GF-D8 (cell line): Measurements from ENCODE around the gene OSBPL7.
"Not testable (repeated sequence)": the region's sequence is repeated elsewhere in the genome, so short reads cannot be mapped to it uniquely, and the experiment has no call there.

Source experiments
- DNase-seq: peaks from one replicate; lab custom pipeline; 2025; lab: John Stamatoyannopoulos, UW

The OSBPL7 gene

DNA sequence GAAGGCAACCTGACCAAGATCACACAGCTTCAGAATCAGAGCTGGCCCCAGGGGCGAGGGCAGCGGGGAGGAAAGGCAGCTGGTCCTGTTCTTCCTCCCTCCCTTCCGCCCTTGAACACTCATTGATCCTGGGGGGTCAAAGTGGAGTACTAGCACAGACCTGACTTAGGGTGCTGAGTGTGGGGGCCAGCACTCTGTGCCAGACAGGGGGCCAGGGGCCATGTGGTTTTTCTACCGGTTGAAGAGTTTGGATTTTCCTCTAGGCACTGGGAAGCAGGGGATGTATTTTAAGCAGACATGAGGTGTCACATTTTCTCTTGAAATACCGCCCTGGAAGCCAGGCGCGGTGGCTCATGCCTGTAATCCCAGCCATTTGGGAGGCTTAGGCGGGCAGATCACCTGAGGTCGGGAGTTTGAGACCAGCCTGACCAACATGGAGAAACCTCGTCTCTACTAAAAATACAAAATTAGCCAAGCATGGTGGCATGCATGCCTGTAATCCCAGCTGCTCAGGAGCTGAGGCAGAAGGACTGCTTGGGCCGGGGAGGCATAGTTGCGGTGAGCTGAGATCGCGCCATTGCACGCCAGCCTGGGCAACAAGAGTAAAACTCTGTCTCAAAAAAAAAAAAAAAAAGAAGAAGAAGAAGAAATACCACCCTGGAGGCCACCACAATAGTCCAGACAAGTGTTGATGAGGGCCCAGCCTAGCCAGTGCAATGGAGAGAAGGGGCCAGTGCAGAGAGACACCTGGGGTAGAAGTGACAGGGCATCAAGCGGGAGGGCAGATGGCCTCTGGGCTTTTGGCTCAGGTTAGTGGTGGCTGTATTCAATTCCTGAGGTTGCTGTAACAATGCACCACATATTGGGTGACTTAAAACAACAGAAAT lies 15.3 kb downstream of the OSBPL7 start:
- no peak for DNase-seq

DNA sequence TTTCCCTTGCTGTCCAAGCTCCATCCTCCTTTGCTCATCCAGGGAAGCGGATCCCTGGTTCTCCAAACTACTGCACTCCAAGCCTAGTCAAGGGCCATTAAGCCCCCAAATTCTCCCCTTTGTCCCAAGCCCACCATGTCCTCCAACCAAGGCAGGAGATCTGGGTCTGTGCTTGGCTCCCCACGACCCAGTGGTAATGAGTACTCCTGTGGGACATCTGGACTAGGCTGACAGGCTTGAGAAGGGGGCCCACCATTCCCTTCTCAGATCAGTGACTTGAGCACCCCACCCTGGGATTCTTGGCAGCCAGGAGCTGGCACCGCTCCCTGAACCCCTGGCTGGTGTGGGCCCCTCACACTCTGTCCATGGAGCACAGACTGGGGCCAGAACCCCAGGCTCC lies 17.1 kb downstream of the OSBPL7 start:
- DNase-seq: no peak

DNA sequence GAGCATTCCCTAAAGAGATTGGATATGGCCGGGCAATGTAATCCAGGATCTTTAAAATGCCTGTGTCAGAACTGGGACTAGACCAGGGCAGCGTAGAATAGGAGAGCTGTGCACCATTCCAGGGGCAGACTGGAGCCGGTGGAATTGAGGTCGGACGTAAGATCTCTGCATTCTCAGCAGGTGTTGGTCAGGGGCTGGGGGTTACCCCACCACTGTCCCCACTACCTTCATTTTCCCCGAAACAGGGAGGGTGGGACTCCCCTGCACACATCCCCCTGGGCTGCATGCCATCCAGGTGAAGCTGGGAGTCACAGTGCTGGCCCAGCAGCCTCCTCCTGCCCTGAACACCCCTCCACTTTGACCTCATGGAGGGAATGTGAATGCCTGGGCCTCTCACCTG lies 17.8 kb downstream of the OSBPL7 start:
- no peak for DNase-seq

DNA sequence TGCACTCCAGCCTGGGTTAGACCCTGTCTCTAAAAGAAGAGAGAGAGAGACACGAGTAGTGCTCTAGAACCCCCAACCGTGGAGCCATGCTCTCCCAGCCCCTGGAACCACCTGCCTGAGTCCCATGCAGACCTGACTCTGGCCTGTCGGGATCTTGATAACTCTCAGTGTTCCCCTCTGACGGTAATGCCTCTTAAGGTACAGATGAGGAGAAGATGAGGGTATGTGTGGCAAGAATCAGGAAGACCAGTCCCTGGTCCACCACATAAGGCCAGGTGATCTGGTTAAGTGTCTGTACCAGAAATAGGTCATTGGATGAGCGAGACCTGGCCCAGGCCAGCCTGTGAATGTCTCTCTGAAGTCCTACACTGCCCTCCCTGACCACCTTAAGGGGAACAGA lies 18.4 kb downstream of the OSBPL7 start:
- no peak for DNase-seq

DNA sequence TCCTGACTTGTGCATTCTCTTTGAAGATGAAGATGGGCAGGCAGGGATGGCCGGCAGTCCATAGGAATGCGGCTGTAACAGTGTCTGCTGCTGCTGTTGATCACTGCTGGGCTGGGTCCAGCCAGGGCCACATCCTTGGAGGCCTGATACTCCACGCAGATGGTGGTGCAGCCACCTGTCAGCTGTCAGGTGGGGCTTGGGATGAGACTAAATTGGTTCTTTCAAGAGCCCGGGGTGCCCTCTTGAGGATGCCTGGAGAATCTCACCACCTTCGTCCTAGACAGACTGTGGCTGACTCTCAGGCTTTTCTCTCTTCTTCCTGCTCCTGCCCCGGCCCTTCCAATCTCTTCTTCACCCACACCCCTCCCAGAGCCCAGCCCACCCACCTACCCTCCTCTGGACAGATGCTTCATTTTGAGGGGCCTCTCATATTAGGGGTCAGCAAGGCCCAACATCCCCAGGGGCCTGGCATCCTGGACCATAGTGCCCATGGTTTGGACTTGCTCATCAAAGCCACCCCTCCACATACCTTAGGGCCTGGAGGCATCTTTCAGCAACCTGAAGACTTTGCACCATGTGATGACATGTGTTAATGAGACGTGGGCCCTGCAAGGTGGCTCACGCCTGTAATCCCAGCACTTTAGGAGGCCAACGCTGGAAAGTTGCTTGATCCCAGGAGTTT lies 19.1 kb downstream of the OSBPL7 start:
- DNase-seq: no peak

DNA sequence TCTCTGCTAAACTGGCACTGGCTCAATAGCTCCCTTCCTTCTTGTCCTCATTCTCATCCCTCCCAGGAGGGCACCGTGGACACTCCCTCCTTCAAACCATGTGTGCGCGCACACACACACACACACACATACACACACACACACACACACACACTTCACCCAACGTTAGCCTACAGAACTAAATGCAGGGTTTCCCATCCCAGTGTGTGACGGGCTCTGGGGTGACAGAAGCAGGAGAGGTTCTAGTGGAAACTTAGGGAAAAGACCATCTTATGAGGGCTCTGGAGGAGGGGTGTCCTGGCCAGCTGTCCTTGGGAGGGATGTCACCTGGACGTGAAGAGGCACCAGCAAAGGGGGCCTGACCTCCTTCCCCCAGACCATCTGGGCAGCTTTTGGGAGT lies 19.7 kb downstream of the OSBPL7 start:
- no peak for DNase-seq

DNA sequence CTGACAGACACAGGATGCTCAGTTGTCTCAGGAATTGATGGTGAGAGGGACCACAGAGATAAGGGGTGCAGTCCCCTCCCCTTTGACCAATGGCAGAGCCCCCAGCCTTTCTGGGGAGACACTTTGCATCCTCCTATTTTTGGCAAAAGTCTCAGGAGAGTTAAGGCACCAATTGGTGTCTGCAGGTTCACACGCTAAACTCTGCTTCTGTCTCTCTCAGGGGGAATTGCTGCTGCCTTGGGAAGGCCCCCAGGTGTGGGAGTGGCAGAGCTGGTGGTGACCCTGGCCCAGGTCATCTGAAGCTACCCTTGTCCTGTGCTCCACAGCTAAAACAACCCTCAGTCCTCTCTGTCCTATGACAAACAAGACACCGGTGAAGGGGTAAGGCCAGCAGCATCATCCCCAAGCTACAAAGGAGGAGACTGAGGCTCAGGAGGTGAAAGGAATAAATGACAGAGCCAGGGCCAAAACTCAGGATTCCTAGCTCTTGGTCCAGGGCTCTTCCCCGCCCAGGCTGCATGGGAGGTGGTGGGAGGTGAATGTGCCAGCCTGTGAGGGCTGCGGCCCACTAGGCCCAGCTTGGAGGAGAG lies 20.3 kb downstream of the OSBPL7 start:
- no peak for DNase-seq

DNA sequence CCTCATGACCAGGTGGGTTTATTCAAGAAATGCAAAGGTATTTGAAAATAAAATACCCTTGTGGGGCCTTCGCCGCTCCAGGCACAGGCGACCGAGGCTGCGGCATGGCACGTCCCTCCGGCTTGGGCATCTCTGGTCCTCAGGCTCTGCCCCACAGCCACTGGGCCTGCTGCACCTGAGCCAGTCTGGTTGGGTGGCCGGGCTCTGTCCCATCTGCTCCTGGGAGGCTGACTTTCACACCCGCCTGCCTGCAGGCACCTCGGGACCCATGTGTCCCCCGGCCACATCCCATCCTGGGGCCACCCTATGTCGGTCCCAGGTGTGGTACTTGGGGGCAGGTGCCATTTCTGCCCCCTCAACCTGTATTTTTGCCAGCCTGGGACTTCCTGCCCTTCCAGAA lies 20.9 kb downstream of the OSBPL7 start:
- no peak for DNase-seq

DNA sequence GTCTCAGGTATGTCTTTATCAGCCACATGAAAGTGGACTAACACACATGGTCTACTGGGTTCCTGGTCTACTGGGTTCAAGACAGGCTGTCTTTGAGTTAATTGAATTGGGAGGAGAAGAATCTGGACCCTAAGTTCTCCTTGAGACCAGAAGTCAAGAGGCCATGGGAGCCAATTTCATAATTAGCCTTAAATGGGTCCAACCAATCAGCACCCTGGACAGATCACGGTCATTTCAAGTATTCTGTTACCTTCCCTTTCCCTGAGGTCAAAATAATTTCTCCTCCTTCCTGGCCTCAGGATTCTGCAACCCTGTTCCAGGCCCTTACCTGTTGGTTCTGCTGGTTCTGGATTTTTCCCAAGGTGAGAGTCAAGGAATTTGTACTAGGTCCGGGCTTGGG lies 23.8 kb downstream of the OSBPL7 start:
- DNase-seq: no peak

DNA sequence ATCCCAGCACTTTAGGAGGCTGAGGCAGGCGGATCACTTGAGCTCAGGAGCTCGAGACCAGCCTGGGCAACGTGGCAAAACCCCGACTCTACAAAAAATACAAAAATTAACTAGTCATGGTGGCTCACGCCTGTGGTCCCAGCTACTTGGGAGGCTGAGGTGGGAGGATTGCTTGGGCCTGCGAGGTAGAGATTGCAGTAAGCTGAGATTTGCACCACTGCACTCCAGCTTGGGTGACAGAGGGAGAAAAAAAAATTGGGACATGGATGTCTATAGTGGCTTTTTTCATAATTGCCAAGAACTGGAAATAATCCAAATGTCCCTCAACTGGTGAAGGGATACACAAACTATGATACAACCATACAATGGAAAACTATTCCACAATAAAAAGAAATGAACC lies 28.6 kb downstream of the OSBPL7 start:
- DNase-seq: no peak

DNA sequence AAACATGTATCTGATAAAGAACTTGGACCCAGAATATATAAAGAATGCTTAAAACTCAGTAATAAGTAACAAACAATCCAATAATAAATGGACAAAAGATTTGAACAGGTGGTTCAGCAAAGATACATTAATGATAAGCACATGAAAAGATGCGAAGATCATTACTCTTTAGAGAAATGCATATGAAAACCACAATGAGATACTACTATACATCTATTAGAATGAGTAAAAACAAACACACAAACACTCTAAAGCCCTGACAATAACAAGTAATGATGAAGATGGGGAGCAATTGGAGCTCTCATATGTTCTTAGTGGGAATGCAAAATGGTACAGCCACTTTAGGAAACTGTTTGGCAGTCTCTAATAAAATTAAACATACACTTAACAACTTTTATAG lies 29.1 kb downstream of the OSBPL7 start:
- DNase-seq: no peak

DNA sequence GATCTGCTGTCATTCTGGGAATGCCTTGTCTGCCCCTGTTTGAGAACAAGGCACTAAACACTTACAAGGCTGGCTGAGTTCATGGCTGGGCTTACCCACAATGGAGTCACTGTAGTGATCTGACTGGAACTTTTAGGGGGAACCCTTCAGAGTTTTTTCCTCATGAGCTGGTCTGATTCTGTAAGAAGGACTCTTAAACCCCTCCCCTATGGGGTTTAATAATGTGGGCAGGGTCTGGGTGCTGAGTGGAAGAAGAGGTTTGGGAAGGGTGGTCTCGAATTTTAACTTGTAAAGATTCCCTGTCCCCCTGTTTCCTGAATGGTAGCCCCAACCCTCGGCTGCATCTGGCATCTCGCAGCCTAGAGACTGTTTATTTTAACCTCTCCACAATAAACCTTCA lies 30.6 kb downstream of the OSBPL7 start:
- no peak for DNase-seq

DNA sequence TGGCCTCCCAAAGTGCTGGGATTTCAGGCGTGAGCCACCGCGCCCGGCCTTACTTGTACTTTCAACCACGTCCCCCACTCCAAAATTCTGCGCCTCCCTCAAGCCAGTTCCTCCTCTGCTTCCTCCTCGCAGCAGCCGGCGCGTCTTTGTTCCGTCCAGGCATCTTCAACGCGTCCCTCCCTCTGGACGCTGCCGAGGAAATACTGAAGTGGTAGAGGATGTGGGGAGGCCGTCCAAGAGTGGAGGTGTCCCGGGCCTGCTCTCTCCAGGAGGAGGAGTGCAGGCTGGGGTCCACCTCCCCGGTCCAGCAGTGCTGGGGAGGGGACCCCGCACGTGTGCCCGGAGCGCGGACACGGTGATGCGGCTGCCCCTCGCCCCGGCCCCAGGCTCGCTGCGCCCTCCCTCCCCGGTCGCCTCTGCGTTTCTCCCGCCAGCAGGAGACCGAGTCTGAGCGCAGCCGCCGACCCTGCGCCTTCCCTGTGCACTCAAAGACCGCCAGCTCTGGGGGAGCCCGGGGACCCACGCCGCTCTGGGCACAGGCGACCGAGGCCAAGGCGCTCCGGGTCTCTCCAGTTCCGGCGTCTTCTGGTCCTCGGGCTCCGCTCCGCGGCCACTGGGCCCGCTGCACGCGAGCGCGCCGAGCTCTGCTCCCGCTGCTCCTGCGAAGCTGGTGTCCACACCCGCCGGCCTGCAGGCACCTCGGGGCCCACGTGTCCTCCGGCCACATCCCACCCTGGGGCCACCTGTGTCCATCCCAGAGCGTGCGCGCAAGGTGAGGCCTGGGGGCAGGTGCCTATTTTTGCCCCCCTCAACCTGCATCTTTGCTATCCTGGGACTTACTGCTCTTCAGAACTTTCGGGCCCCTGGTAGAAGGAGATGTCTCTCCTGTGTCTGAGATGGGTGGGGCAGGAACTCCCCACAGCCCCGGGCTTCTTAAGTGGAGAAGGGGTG lies 31.7 kb downstream of the OSBPL7 start:
- no peak for DNase-seq

DNA sequence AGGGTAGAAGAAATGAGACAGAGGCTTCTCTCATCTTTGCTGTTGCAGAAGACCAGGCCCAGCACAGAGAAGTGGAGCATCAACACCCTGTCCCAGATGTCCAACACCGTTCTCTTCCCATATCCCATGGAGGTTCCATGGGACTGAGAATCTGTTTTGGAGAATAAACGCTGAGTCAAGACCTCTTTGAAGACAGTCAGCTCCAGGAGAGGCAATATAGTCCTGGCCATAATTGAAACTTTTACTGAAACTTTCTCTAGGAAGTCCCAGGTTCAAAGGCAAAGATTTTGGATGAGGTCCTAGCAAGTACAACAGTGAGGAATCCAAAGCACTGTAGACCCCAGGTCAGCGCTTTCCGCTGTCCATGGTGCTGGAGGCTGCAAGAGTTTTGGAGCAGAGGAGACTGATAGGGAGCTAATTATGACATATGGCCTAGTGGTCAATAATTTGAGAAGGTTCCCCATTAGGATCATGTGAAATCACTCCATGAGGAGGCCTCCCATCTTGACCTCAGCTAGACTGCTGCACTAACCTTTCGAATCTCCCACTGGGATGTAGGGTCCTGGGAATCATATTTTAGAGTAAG lies 36.0 kb downstream of the OSBPL7 start:
- no peak for DNase-seq

DNA sequence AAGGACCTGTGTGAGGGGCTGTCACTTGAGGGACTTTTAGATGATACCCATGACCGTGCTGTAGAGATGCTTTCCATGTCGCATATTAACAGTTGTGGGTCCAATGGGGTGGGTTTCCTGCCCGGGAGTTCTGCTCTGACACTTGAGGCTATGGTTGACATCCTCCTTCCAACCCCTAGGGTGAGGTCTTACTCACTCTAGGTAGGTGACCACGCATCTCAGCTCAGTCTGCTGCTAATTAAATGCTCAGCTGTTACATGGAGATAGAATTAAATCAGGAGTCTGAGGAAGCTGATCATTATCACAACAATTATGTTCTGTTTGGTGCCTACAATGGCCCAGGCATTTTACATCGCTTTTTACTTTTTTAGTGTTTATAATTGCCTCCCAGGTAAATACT lies 40.2 kb downstream of the OSBPL7 start:
- DNase-seq: no peak

DNA sequence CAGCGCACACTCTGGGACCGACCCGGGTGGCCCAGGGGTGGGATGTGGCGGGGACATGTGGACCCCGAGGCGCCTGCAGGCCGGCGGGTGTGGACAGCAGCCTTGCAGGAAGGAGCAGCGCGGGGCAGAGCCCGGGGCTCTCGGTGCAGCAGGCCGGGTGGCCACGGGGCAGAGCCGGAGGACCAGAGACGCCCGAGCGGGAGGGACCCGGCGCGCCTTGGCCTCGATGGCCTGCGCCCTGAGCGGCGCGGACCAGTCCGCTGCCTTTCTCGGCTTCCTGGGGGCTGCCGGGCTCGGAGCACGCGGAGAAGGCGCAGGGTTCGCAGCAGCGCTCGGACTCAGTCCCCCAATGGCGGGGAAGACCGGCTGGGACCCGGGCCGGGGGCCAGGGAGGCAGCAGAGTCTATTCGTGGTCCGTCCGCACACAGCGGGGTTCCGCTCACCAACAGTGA lies 43.4 kb downstream of the OSBPL7 start:
- DNase-seq: no peak

DNA sequence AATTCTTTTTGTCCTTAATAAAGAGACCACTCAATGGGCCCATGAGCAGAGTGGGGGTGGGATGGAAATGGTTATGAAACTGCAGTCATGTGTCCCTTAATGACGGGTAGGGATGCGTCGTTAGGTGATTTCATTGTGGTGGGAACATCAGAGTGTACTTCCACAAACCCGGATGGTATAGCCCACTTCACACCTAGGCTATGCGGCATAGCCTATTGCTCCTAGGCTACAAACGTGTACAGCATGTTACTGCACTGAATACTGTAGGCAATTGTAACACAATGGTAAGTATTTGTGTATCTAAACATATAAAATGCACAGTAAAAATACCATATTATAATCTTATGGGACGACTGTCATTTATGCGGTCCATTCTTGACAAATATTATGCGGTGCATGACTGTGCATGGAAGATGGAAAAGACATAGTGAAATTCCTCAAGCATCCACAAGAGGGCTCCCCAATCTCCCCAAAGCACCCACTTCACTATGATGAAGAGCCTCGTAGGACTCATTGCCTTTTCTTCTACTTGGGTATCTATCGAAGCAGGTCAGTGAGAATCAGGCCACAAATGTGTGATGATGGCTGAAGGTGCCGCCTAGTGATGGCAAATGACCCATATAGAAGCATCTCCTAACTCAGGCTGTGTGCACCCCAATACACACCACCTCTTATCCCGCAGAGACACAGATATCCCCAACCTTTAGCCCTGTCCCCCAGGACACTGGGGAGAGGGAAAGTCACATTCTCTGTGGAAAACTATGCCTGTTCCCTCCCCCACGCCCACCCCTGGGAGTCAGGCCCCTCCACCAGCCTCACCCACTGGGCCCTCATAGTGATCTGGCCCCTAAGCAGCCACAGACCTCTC lies 45.0 kb downstream of the OSBPL7 start:
- DNase-seq: peak; percentile 4

DNA sequence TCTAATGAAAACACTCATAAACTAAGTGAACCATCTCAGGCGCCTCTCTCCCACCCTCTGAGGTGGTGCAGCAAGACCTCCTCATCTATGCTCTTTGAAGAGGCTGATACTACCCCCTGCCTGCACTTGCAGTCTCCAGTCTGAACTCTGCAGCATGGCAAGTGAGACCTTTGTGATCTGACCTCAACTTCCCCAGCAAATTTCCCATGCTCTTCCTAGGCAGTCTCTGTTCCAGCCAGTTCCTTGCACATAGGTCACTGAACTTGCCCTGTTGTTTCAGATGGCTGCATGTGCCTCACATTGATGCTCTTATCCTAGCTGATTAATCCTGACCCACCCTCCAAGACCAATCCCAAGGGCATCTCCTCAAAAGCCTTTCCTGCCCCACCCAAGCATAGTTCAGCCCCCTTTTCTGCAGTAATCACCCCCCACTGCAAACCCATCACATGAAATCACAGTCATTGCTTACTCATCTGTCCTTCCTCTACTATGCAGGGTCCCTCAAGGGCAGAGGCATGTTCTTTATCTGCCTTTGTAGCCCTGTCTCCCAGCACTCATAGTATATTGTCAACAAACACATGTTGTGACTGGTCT lies 46.5 kb downstream of the OSBPL7 start:
- no peak for DNase-seq

DNA sequence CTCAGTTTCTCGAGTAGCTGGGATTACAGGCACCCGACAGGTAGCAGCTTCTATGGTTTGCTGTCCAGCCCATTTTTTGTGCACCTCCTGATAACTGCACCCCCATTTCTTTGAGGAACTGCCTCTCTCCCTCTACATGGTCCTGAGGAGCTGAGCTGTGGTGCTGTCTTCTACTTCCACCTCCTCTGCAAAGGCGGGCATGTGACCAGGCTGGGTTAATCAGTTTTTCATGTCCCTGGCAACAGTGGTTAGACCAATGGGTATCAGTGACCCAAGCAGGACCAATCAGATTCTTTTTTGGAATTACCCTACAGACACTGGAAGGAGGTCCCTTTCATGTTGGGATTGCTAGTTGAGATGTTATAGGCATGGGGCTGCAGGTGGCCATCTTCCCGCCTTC lies 47.3 kb downstream of the OSBPL7 start:
- no peak for DNase-seq

DNA sequence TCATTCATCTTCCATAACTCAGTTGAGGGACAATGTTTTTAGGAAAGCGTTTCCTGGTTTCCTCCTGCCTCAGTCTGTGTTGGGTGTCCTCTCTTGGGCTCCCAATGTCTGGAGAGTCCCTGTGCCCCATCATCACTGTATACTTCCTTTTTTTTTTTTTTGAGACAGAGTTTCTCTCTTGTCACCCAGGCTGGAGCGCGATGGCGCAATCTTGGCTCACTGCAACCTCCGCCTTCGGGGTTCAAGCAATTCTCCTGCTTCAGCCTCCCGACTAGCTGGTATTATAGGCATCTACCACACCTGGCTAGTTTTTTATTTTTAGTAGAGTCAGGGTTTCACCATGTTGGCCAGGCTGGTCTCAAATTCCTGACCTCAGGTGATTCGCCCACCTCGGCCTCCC lies 47.9 kb downstream of the OSBPL7 start:
- not testable (repeated sequence) for DNase-seq
